Measurements from ENCODE around the gene TRAPPC3. TPM values are rescaled to one million over a fixed set of nuclear protein-coding genes. Genes with fewer than 3 reads are reported as not detected.

TRAPPC3 gene
- total RNA-seq, 1 experiment from 2014 or later, result 52.7 TPM

- DNase-seq, result no peak
- no peak overlapping the region for H3K27ac ChIP-seq (ENCODE audit: insufficient read length, low read depth, low read length)
- Mint-ChIP-seq H3K4me1 (peaks cover 12 to 19% of the 10 kb centered on the region in 2 experiments), H3K9me3 (no peaks in the 10 kb centered on the region; a peak in 1 of 5 replicates), H3K4me3 (no peak overlapping the region), H3K27ac (no peak overlapping the region; a peak in 1 of 7 replicates), H3K27me3 (ENCODE audit: low read depth) (peaks cover 26% of the 10 kb centered on the region), H3K36me3 (ENCODE audit: insufficient read depth in 1 of 3, low read depth in 3 of 3) (no peaks in the 10 kb centered on the region)
- H4K91ac ChIP-seq (ENCODE audit: insufficient read length, low read depth, low read length), result no peak overlapping the region
- no peak overlapping the region for H2BK12ac ChIP-seq (ENCODE audit: insufficient read length, low read depth, low read length)
- no peak overlapping the region for H3K14ac ChIP-seq (ENCODE audit: insufficient read depth, low read length)
- H3K4ac ChIP-seq (ENCODE audit: low read depth, low read length), result no peak overlapping the region
- no peak overlapping the region for H3T11ph ChIP-seq (ENCODE audit: low read length)
- no peak overlapping the region for H2BK5ac ChIP-seq (ENCODE audit: insufficient read length, low read length)
- H4K20me1 ChIP-seq (ENCODE audit: control insufficient read depth, insufficient read depth, insufficient read length), result no peaks in the 10 kb centered on the region
- peaks cover 12% of the 10 kb centered on the region; the same call in 1 of the 2 replicates for H3K27me3 ChIP-seq (ENCODE audit: insufficient read depth, low read length)
- H3K18ac ChIP-seq (ENCODE audit: insufficient read length, low read depth, low read length), result no peak overlapping the region
- H2BK15ac ChIP-seq (ENCODE audit: low read depth, low read length), result no peak overlapping the region
- no peak overlapping the region for H2BK120ac ChIP-seq (ENCODE audit: low read depth, low read length, poor library complexity, severe bottlenecking)
- TF ChIP-seq CTCF (conservative IDR thresholded peaks at IDR 0.05), result no peak
- H2AFZ ChIP-seq (ENCODE audit: low read length), result no peak overlapping the region
- H3K23ac ChIP-seq (ENCODE audit: insufficient read length, low read depth, low read length), result no peak overlapping the region
- no peak overlapping the region for H2AK5ac ChIP-seq (ENCODE audit: insufficient read length, low read length)
- WGBS (ENCODE audit: extremely low coverage, insufficient read length, low lambda C conversion rate), result no CpG with 5 or more reads among the region's 3 CpGs
- H2BK20ac ChIP-seq (ENCODE audit: low read depth, low read length, poor library complexity, severe bottlenecking), result no peak overlapping the region
- H3K4me1 ChIP-seq (ENCODE audit: insufficient read depth, low read length), result peaks cover 2% of the 10 kb centered on the region; the same call in 1 of the 2 replicates
- H3K23me2 ChIP-seq (ENCODE audit: insufficient read length, low read depth, low read length, poor library complexity, severe bottlenecking), result peaks cover 2% of the 10 kb centered on the region
- H4K8ac ChIP-seq (replicated peaks; ENCODE audit: insufficient read length, low read depth, low read length), result no peak overlapping the region
- no peak overlapping the region for H3K4me2 ChIP-seq (ENCODE audit: insufficient read depth, insufficient read length, low read length)
- H3K9me3 ChIP-seq (ENCODE audit: control insufficient read depth, low read depth, low read length), result no peaks in the 10 kb centered on the region
- no peak overlapping the region for H3K56ac ChIP-seq (ENCODE audit: insufficient read length, low read depth, low read length)
- H3K79me1 ChIP-seq (ENCODE audit: insufficient read depth, low read depth, low read length, poor library complexity, severe bottlenecking), result no peaks in the 10 kb centered on the region
- no peak overlapping the region for H3K9ac ChIP-seq (ENCODE audit: extremely low read depth, insufficient read length, low read length)
- H3K79me2 ChIP-seq (ENCODE audit: insufficient read depth, low read length), result no peaks in the 10 kb centered on the region
- H4K5ac ChIP-seq (ENCODE audit: insufficient read length, low read depth, low read length), result no peak overlapping the region
Measured at GRCh38 chr1:36128905-36129206, 20.4 kb downstream of the TRAPPC3 start.
